Measurements from ENCODE around the gene CCL5. TPM values are rescaled to one million over a fixed set of nuclear protein-coding genes. Genes with fewer than 3 reads are reported as not detected.

Gene CCL5
- total and polyA plus RNA-seq, 2 experiments from 2014 or later, result not detected

DNA sequence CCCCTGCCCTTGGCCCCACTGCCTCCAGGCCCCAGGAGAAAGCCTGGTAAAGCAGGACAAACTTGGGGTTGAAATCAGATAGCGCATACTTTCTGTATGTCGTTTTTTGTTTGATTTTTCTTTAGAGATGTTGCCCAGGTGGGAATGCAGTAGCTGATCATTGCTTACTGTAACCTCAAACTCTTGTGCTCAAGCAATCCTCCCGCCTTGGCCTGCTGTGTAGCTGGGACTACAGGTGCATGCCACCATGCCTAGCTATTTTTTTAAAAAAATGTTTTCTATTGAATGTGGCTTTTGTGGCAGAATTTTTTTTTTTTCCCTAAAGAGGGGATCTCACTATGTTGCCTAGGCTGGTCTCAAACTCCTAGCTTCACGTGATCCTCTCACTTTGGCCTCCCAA lies 11.1 kb upstream of the CCL5 start:
- no peak overlapping the region for H3K4me2 ChIP-seq (ENCODE audit: unreplicated experiment)
- TF ChIP-seq EZH2phosphoT487 (IDR thresholded peaks at IDR 0.05; ENCODE audit: insufficient read depth, low read depth) (no peak), EZH2 (IDR thresholded peaks at IDR 0.05; ENCODE audit: insufficient read depth, poor library complexity, severe bottlenecking) (no peak)
- no peaks in the 10 kb centered on the region for H4K20me1 ChIP-seq (ENCODE audit: insufficient read depth)
- no peaks in the 10 kb centered on the region for H3F3A ChIP-seq (ENCODE audit: insufficient read depth)
- H3K9me2 ChIP-seq (ENCODE audit: insufficient read depth), result no peaks in the 10 kb centered on the region
- H3K9me3 ChIP-seq (ENCODE audit: low read depth), result no peaks in the 10 kb centered on the region
- WGBS, 2 experiments (ENCODE audit: low coverage in 1 of 2, low lambda C conversion rate in 2 of 2, missing lambda C conversion rate in 2 of 2), result 64 to 69% methylated on average over 4 of the region's 4 CpGs
- no peaks in the 10 kb centered on the region for H3K79me2 ChIP-seq (ENCODE audit: insufficient read depth)
- H3K36me3 ChIP-seq (ENCODE audit: low read depth), result no peaks in the 10 kb centered on the region
- no peak overlapping the region for H3K27ac ChIP-seq
- no peak overlapping the region for H3K9ac ChIP-seq
- no peak overlapping the region for H2AFZ ChIP-seq
- H3K4me3 ChIP-seq, result no peak overlapping the region
- H3K4me1 ChIP-seq (ENCODE audit: insufficient read depth), result no peaks in the 10 kb centered on the region; the same call in 1 of the 2 replicates
- no peak for DNase-seq
- H3K27me3 ChIP-seq (replicated peaks; ENCODE audit: insufficient read depth), result no peaks in the 10 kb centered on the region
- in situ Hi-C loops (cut with MboI), result no loop called here

DNA sequence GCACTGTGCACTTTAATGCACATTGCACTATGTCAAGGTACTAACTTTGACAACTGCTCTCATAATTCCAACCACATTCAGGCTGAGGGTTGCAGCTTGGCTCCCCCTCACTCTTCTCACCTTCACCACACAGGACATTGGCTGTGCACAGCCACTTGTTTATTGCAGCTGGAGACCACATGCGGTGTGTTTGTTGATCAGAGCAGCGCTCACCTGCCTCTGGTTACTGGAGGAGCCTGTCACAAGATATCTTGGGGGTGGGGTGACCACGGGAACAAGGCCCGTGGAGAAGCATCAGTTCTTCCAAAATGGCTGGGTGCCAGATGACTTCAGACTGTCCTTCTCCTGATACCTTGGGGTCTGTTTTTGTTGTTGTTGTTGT lies 10.6 kb upstream of the CCL5 start:
- H3K36me3 ChIP-seq (ENCODE audit: low read depth), result no peaks in the 10 kb centered on the region
- no peak overlapping the region for H3K9ac ChIP-seq
- H3K4me1 ChIP-seq (ENCODE audit: insufficient read depth), result no peaks in the 10 kb centered on the region; the same call in 1 of the 2 replicates
- H3K4me3 ChIP-seq, result no peak overlapping the region
- DNase-seq, result no peak
- H3K27me3 ChIP-seq (replicated peaks; ENCODE audit: insufficient read depth), result no peaks in the 10 kb centered on the region
- H3K79me2 ChIP-seq (ENCODE audit: insufficient read depth), result no peaks in the 10 kb centered on the region
- no peaks in the 10 kb centered on the region for H3F3A ChIP-seq (ENCODE audit: insufficient read depth)
- H4K20me1 ChIP-seq (ENCODE audit: insufficient read depth), result no peaks in the 10 kb centered on the region
- no peaks in the 10 kb centered on the region for H3K9me2 ChIP-seq (ENCODE audit: insufficient read depth)
- no peaks in the 10 kb centered on the region for H3K9me3 ChIP-seq (ENCODE audit: low read depth)
- no peak for TF ChIP-seq EZH2 (IDR thresholded peaks at IDR 0.05; ENCODE audit: insufficient read depth, poor library complexity, severe bottlenecking)
- TF ChIP-seq EZH2phosphoT487 (IDR thresholded peaks at IDR 0.05; ENCODE audit: insufficient read depth, low read depth), result no peak
- WGBS, 2 experiments (ENCODE audit: low coverage in 1 of 2, low lambda C conversion rate in 2 of 2, missing lambda C conversion rate in 2 of 2), result 8 to 10% methylated on average over 4 of the region's 4 CpGs
- H3K4me2 ChIP-seq (ENCODE audit: unreplicated experiment), result no peak overlapping the region
- in situ Hi-C loops (cut with MboI), result no loop called here
- H3K27ac ChIP-seq, result no peak overlapping the region
- H2AFZ ChIP-seq, result no peak overlapping the region

DNA sequence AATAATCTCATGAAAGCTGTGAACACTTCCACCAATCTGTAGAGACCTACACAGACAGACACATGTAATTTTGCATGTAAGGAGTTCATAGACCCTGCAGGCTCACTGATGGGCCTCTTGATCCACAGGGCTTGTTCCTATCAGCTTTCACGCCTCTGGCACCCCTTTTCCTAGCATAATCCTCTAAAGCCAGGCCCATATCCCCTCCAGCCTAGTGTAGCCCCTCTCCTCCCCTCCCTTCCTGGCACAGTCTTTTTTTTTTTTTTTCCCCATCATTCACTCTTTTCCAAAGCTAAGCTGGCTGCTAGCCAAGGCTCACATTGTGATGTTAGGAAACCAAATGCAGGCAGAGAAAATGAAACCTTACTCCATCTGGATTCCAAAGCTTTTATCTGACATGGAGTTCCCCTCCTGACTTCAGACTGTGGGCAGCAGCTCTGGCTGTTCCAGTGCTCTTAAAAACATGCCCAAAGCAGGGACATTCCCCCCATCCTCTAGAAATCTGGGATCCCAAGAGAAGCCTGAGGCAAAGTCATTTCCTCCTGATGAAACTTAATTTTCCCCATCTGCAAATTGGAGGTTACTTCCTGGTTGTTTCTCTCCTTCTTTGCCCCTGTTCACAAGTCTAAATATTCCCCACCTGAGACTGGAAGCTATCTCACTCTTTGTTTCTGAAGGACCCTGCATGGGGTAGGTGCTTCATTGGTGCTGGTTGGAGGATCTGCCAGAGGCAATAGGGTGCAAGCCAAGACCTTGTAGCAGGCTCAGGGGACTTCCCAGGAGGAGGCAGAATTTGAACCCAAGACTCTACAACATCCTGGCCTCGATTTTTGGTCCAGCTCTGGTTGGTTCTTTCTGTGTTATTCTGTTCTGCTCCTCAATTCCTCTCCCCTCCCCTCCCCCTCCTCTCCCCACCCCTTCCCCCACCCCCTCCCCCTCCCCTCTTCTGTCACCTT lies 9.9 kb upstream of the CCL5 start:
- Histone ChIP-seq H3K36me3 (ENCODE audit: low read depth) (no peaks in the 10 kb centered on the region), H3K27ac (no peak overlapping the region), H3K4me2 (ENCODE audit: unreplicated experiment) (no peak overlapping the region), H3K79me2 (ENCODE audit: insufficient read depth) (no peaks in the 10 kb centered on the region), H3K27me3 (replicated peaks; ENCODE audit: insufficient read depth) (no peaks in the 10 kb centered on the region), H3K9me3 (ENCODE audit: low read depth) (no peaks in the 10 kb centered on the region), H3K9ac (no peak overlapping the region), H3K4me1 (ENCODE audit: insufficient read depth) (no peaks in the 10 kb centered on the region), H3F3A (ENCODE audit: insufficient read depth) (no peaks in the 10 kb centered on the region), H2AFZ (no peak overlapping the region), H3K9me2 (ENCODE audit: insufficient read depth) (no peaks in the 10 kb centered on the region), H3K4me3 (no peak overlapping the region), H4K20me1 (ENCODE audit: insufficient read depth) (no peaks in the 10 kb centered on the region)
- peak; percentile 39 for DNase-seq
- in situ Hi-C loops (cut with MboI), result no loop called here
- no peak for TF ChIP-seq EZH2phosphoT487 (IDR thresholded peaks at IDR 0.05; ENCODE audit: insufficient read depth, low read depth)
- TF ChIP-seq EZH2 (IDR thresholded peaks at IDR 0.05; ENCODE audit: insufficient read depth, poor library complexity, severe bottlenecking), result no peak
- WGBS, 2 experiments (ENCODE audit: low coverage in 1 of 2, low lambda C conversion rate in 2 of 2, missing lambda C conversion rate in 2 of 2), result 45 to 59% methylated on average over 2 of the region's 2 CpGs

DNA sequence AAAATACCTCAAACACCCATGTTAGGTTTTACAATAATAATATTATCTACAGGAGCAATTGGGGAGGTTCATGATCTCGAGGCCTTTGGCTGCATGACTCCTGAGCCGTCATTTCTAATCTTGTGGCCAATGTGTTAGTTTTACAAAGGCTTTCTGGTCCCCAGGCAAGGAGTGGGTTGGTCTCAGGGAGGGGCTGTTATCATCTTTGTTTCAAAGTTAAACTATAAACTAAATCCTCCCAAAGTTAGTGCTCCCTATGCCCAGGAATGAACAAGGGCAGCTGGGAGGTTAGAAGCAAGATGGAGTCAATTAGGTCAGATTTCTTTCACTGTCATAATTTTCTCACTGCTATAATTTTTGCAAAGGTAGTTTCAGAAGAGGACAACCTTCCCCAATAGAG lies 9.1 kb upstream of the CCL5 start:
- TF ChIP-seq EZH2phosphoT487 (IDR thresholded peaks at IDR 0.05; ENCODE audit: insufficient read depth, low read depth), result no peak
- no peak for TF ChIP-seq EZH2 (IDR thresholded peaks at IDR 0.05; ENCODE audit: insufficient read depth, poor library complexity, severe bottlenecking)
- Histone ChIP-seq H3K4me3 (no peak overlapping the region), H3K4me2 (ENCODE audit: unreplicated experiment) (no peak overlapping the region), H3K4me1 (ENCODE audit: insufficient read depth) (no peaks in the 10 kb centered on the region), H3K36me3 (ENCODE audit: low read depth) (no peaks in the 10 kb centered on the region), H3K9me3 (ENCODE audit: low read depth) (no peaks in the 10 kb centered on the region), H3K9ac (no peak overlapping the region), H3K9me2 (ENCODE audit: insufficient read depth) (no peaks in the 10 kb centered on the region), H3F3A (ENCODE audit: insufficient read depth) (no peaks in the 10 kb centered on the region), H3K79me2 (ENCODE audit: insufficient read depth) (no peaks in the 10 kb centered on the region), H3K27ac (no peak overlapping the region), H2AFZ (no peak overlapping the region), H4K20me1 (ENCODE audit: insufficient read depth) (no peaks in the 10 kb centered on the region), H3K27me3 (replicated peaks; ENCODE audit: insufficient read depth) (no peaks in the 10 kb centered on the region)
- no peak for DNase-seq
- 65 to 86% methylated on average over 2 of the region's 2 CpGs for WGBS, 2 experiments (ENCODE audit: low coverage in 1 of 2, low lambda C conversion rate in 2 of 2, missing lambda C conversion rate in 2 of 2)
- in situ Hi-C loops (cut with MboI), result no loop called here

Data from GM23248 (cell line).